ACC112 (cell line): ENCODE data around the gene NETO1.

Experiments used
- H2AFZ ChIP-seq: fragments of 200-600 bp; sonication (generic); one replicate; pipeline ENCODE4 v1.6.0; 2017; ENCODE audit warnings: antibody characterized with exemption, low read length; ENCODE audit not compliant: unreplicated experiment
- H3K27ac ChIP-seq: fragments of 200-600 bp; sonication (generic); 2 replicates; pipeline ENCODE4 v1.5.1; 2014; ENCODE audit warnings: low read depth, mild to moderate bottlenecking, antibody characterized with exemption, low read length, moderate library complexity
- H3K27me3 ChIP-seq: fragments of 200-600 bp; sonication (generic); 2 replicates; pipeline ENCODE4 v1.6.1; 2014; ENCODE audit warnings: mild to moderate bottlenecking, antibody characterized with exemption, low read length, moderate library complexity, mixed read lengths; ENCODE audit not compliant: insufficient read depth
- H3K36me3 ChIP-seq: fragments of 200-600 bp; sonication (generic); 2 replicates; pipeline ENCODE4 v1.6.1; 2016; ENCODE audit warnings: mild to moderate bottlenecking, antibody characterized with exemption, low read length, moderate library complexity, mixed read lengths; ENCODE audit not compliant: insufficient read depth
- H3K4me1 ChIP-seq: fragments of 200-600 bp; sonication (generic); one replicate; pipeline ENCODE4 v1.6.1; 2016; ENCODE audit warnings: low read length, mixed read lengths; ENCODE audit not compliant: insufficient read depth, unreplicated experiment, control insufficient read depth
- H3K4me3 ChIP-seq: fragments of 200-600 bp; sonication (generic); 2 replicates; pipeline ENCODE4 v1.5.1; 2014; ENCODE audit warnings: mild to moderate bottlenecking, low read depth, low read length
- H3K79me2 ChIP-seq: fragments of 200-600 bp; sonication (generic); one replicate; pipeline ENCODE4 v1.6.0; 2016; ENCODE audit warnings: low read length; ENCODE audit not compliant: control insufficient read depth, unreplicated experiment, insufficient read depth

Gene NETO1

DNA sequence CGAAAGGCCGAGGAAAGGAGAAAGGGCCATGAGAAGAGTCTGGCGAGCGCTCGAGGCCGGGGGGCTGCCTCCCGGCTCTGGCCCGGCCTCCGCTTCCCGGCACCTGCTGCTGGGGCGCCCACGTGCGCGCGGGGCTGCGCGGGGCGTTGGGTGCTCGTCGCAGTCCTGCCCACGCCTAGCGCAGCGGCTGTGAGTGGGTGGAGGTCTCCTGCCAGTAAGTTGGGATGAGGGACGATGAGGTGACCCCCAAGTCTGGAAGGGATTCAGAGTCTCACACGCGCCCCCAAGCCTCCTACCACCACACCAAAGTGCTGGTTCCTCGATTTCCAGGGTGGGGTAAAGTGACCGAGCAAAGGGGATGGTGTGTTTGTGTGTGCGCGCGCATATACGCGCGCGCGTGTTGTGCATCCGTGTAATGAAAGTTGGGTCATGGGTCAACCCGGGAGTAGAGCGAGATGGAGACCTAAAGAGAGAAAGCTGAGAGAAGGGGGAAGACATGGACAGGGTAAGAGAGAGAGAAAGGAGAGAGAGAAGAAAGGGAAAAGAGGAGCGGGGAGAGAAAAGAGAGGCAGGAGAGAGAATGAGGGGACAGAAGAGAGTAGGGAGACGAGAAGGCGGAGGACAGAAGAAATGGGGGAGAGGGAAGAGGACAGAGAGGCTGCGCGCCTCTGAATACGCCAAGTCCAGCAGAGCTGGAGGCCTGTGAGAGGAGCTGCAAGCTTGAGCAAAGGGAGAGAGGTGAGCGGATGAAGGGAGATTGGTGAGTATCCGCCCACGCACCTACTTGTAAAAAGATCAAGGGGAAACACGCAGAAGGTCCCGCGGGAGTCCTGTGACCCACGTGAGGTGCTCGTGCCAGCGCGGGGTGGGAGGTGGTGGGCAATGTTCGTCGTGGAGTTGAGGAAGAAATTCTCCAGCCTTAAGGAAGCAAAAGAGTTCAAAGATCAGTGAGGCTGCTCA lies 1.7 kb upstream of the NETO1 start:
- Histone ChIP-seq H3K27me3 (peaks cover 55% of the 10 kb centered on the region), H3K79me2 (no peaks in the 10 kb centered on the region), H2AFZ (no peak overlapping the region), H3K4me3 (no peak overlapping the region), H3K36me3 (no peaks in the 10 kb centered on the region), H3K27ac (no peak overlapping the region), H3K4me1 (no peaks in the 10 kb centered on the region)

DNA sequence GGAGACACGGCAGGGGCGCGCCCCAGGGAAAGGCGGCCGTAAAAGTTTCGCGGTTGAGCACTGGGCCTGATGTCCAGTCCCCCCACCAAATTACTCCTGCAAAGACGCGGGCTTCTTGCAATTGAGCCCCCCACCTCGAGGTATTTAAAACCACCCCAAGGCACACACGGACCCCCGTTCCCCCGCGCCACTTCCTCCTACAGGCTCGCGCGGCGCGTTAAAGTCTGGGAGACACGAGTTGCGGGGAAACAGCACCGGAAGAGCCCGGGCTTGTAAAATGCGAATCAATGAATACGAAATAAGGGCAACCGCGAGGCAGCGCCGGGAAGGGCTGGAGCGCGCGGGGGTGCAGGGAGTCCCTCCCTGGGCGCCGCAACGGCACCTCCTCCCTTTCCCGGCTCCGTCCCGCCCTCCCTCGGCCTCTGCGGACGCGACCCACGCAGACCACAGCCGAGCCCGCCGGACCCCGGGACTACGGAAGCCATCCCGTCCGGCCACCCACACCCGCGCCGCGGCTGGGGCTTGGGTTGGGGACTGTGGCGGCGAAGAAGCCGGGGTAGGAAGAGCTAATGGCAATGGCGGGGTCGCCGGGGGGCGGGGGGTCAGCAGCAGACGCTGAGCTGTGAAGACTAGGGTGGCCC lies 918 bp upstream of the NETO1 start:
- H3K4me3 ChIP-seq = peak overlapping the region; percentile 61

DNA sequence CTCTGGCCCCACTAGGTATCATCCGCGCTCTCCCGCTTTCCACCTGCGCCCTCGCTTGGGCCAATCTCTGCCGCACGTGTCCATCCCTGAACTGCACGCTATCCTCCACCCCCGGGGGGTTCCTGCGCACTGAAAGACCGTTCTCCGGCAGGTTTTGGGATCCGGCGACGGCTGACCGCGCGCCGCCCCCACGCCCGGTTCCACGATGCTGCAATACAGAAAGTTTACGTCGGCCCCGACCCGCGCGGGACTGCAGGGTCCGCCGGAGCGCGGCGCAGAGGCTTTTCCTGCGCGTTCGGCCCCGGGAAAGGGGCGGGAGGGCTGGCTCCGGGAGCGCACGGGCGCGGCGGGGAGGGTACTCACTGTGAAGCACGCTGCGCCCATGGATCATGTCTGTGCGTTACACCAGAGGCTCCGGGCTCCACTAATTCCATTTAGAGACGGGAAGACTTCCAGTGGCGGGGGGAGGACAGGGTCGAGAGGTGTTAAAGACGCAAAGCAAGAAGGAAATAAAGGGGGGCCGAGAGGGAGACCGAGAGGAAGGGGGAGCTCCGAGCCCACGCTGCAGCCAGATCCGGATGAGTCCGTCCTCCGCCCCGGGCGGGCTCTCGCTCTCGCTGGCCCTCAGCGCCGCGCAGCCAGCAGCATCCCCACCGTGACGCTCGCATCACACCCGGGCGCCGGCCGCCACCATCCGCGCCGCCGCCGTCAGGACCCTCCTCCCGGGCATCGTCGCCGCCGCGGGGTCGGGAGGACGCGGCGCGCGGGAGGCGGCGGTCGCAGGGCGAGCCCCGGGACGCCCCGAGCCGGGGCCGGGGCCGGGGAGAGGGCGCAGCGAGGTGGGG lies 664 bp downstream of the NETO1 start:
- peak overlapping the region; percentile 44; the same call in 1 of the 2 replicates for H3K4me3 ChIP-seq
- H3K36me3 ChIP-seq = no peaks in the 10 kb centered on the region
- no peaks in the 10 kb centered on the region for H3K79me2 ChIP-seq
- H3K27me3 ChIP-seq = peaks cover 69% of the 10 kb centered on the region
- no peak overlapping the region for H3K27ac ChIP-seq
- no peaks in the 10 kb centered on the region for H3K4me1 ChIP-seq
- H2AFZ ChIP-seq = no peak overlapping the region

More for the DNA sequence above, 918 bp upstream of the NETO1 start:
- H3K4me1 ChIP-seq = no peaks in the 10 kb centered on the region
- peaks cover 63% of the 10 kb centered on the region for H3K27me3 ChIP-seq
- H3K36me3 ChIP-seq = no peaks in the 10 kb centered on the region
- H3K79me2 ChIP-seq = no peaks in the 10 kb centered on the region
- H2AFZ ChIP-seq = no peak overlapping the region
- H3K27ac ChIP-seq = no peak overlapping the region

DNA sequence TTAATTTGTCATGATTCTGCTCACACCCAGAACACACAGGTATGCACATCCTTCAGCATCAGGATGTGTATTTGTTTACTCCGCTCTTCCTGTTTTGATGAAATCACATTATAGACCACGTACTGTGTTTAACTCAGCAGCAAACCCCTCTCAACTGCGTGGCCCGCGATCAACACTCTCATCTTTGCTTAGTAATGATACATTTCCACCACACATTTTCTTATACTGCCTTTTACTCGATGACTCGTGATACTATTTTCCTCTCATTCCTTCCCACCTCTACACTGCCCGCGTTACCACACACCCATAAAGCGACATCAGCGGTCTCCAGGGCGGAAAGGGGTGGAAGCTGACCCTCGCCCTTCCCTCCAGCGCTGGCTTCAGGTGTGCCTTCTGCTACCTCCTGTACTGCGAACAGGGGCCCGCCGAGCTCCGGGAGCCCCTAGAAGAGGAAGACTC lies 1.3 kb downstream of the NETO1 start:
- H3K27ac ChIP-seq = no peak overlapping the region
- no peaks in the 10 kb centered on the region for H3K36me3 ChIP-seq
- H3K27me3 ChIP-seq = peaks cover 69% of the 10 kb centered on the region
- no peaks in the 10 kb centered on the region for H3K4me1 ChIP-seq
- peak overlapping the region; percentile 44; the same call in 1 of the 2 replicates for H3K4me3 ChIP-seq
- no peaks in the 10 kb centered on the region for H3K79me2 ChIP-seq
- no peak overlapping the region for H2AFZ ChIP-seq

DNA sequence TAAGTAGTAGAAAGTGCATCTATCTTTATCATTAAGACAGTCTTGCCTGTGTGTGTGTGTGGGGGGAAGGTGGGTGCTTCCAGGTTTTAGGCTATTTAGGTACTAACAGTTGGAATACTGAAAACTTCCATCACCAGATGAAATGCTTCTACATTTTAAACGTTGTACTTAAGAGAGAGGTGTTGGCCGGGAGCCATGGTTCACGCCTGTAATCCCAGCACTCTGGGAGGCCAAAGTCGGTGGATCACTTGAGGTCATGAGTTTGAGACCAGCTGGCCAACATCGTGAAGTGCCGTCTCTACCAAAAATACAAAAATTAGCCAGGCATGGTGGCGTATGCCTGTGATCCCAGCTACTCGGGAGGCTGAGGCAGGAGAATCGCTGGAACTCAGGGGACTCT lies 4.0 kb downstream of the NETO1 start:
- no peak overlapping the region for H3K27ac ChIP-seq
- H2AFZ ChIP-seq = no peak overlapping the region
- H3K4me1 ChIP-seq = no peaks in the 10 kb centered on the region
- no peaks in the 10 kb centered on the region for H3K36me3 ChIP-seq
- peaks cover 56% of the 10 kb centered on the region for H3K27me3 ChIP-seq
- no peak overlapping the region for H3K4me3 ChIP-seq
- H3K79me2 ChIP-seq = no peaks in the 10 kb centered on the region

DNA sequence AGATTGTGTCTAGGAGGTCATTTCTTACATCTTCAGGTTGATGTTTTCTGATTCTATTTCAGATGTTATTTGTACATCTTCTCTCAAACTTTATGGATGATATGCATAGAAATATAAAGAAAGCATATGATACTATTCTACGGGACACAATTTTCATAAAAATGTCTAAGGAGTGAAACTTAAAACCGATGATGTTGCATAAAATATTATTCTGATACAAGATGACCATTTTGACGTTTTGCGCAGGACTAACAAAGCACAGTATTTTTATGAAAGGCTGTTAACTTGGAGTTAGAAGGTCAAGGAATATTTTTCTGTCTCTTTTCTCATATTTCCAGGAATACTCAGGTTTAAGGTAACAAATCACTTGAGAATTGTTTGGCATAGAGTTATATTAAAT lies 8.7 kb downstream of the NETO1 start:
- no peak overlapping the region for H3K4me3 ChIP-seq
- H3K36me3 ChIP-seq = no peaks in the 10 kb centered on the region
- H3K27me3 ChIP-seq = peaks cover 17% of the 10 kb centered on the region; the same call in 1 of the 2 replicates
- no peaks in the 10 kb centered on the region for H3K79me2 ChIP-seq
- H3K27ac ChIP-seq = no peak overlapping the region
- no peaks in the 10 kb centered on the region for H3K4me1 ChIP-seq
- H2AFZ ChIP-seq = no peak overlapping the region

DNA sequence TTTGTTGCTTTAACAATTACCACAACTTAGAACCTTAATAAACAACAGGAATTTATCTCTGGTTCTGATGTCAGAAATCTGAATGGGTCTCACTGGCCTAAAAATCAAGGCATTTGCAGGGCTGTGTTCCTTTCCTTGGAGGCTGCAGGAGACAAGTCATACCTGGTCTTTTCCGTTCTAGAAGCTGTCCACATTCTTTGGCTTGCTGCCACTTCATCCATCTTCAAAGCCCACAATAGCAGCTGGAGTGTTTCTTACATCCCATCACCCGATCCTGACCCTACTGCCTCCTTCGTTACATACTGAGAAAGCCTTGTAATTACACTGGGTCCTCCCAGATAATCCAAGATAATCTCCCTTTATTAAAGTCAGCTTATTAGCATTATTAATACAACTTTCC lies 18.1 kb downstream of the NETO1 start:
- Histone ChIP-seq H2AFZ (no peak overlapping the region), H3K79me2 (no peaks in the 10 kb centered on the region), H3K27me3 (no peaks in the 10 kb centered on the region), H3K36me3 (no peaks in the 10 kb centered on the region), H3K4me3 (no peak overlapping the region), H3K27ac (no peak overlapping the region), H3K4me1 (no peaks in the 10 kb centered on the region)

DNA sequence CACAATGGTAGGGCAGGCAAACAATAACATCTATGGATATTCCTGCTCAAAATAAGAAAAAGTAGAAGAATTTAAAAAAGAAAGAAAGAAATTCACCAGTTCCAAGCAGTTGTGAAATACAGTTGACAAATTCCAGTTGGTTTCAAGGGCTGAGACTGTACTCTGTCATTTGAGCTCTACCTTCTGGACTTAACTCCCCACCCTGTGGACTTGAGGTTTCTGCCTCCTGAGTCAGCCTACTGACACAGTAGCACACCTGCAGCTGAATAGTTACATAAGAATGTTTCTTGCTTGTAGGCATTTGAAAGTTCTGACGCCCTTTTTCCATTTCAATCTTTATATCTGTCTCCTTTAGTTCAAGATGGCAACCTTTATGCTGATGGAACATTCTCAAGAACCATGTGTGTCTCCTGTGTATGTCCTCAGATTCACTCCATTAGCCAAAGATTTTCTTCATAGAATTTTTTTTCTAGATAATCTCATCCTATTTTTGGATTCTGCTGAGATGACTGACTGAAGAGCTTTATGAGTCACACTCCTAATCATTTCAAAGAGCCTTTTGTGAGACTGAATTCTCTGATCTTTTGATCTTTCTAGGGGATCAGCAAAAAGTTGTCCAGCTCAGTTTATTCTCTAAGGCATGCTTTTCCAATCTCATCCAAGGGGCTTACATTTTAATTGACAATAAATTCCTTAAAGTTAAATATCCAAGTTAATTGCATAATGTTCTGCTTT lies 19.1 kb downstream of the NETO1 start:
- Histone ChIP-seq H3K4me3 (no peak overlapping the region), H3K27ac (no peak overlapping the region), H3K36me3 (no peaks in the 10 kb centered on the region), H3K4me1 (no peaks in the 10 kb centered on the region), H3K27me3 (peaks cover 6% of the 10 kb centered on the region; the same call in 1 of the 2 replicates), H2AFZ (no peak overlapping the region), H3K79me2 (no peaks in the 10 kb centered on the region)

DNA sequence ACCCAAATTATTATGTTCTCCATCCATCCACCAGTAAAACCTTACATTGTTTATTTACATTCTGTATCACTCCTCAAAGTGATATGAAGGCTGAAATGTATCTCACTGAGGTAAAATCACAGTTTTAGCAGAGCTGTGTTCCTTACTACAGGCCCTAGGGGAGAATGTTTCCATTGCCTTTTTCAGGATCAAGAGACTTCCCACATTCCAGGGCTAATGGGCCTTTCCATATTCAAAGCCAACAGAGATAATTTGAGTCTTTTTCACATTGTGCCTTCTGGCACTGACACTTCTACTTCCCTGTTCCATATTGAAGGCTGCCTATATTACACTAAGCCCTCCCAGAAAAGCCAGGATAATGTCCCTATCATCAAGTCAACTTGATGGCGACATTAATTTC lies 20.0 kb downstream of the NETO1 start:
- H3K4me3 ChIP-seq = no peak overlapping the region

More for the DNA sequence above, 20.0 kb downstream of the NETO1 start:
- H3K27ac ChIP-seq = no peak overlapping the region
- no peak overlapping the region for H2AFZ ChIP-seq
- H3K79me2 ChIP-seq = no peaks in the 10 kb centered on the region
- peaks cover 14% of the 10 kb centered on the region; the same call in 1 of the 2 replicates for H3K27me3 ChIP-seq
- no peaks in the 10 kb centered on the region for H3K36me3 ChIP-seq
- no peaks in the 10 kb centered on the region for H3K4me1 ChIP-seq
